ENCODE data around the gene OSM.

OSM gene

GRCh38 chr22:30251711-30252110 lies 14.9 kb downstream of the OSM start:
- H4K20me1 ChIP-seq (ENCODE audit: insufficient read depth, low read length) = no peaks in the 10 kb centered on the region
- H3K9me3 ChIP-seq (ENCODE audit: insufficient read depth, low read length) = no peaks in the 10 kb centered on the region
- no peak overlapping the region for H3K9ac ChIP-seq (ENCODE audit: low read length)
- no peak overlapping the region for H3K4me2 ChIP-seq (ENCODE audit: low read length)
- no peak for TF ChIP-seq EZH2phosphoT487 (IDR thresholded peaks at IDR 0.05; ENCODE audit: low read depth)
- TF ChIP-seq CTCF (IDR thresholded peaks at IDR 0.05; ENCODE audit: low read depth, low read length) = no peak
- no peak overlapping the region for H3K4me3 ChIP-seq (ENCODE audit: low read length)
- no peak overlapping the region for H3K27ac ChIP-seq (ENCODE audit: low read length)
- no peaks in the 10 kb centered on the region for H3K36me3 ChIP-seq (replicated peaks; ENCODE audit: low read depth, low read length)
- peaks cover 10% of the 10 kb centered on the region for H3K27me3 ChIP-seq (ENCODE audit: low read depth, low read length)
- H2AFZ ChIP-seq (ENCODE audit: low read depth, low read length) = no peak overlapping the region
- H3K4me1 ChIP-seq (ENCODE audit: low read length) = peaks cover 47% of the 10 kb centered on the region
- no peaks in the 10 kb centered on the region for H3K79me2 ChIP-seq (ENCODE audit: low read length)

DNA sequence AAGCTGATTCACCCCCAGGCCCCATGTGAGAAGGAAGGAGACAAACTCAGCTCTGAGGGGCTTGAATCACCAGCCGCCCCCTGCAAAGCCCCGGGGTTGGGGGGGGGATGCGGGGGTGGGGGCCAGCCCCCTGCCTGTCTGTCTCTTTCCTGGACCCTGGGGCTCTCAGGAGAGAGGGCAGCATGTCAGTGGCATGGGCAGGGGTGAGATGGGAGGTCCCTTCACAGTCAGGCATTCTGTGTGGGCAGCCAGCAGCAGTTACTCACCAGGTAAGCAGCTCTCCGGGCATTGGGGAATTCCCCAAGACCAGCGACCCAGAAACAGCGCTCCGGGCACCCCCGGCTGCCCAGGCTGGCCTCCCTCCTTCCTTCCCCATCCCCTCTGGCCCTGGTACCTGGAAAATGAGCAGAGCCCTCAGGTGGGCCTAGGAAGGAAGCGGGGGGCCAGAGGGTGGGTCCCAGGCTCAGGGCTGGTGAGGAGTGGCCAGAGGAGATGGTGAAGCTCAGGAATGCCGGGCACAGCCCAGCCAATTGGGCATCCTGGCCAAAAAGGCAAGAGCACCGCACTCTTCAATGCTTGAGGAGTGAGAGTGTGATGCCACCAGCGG lies 15.9 kb downstream of the OSM start:
- TF ChIP-seq CTCF (IDR thresholded peaks at IDR 0.05; ENCODE audit: low read depth, low read length) (no peak), EZH2phosphoT487 (IDR thresholded peaks at IDR 0.05; ENCODE audit: low read depth) (no peak)
- Histone ChIP-seq H4K20me1 (ENCODE audit: insufficient read depth, low read length) (no peaks in the 10 kb centered on the region), H3K9ac (ENCODE audit: low read length) (no peak overlapping the region), H3K4me3 (ENCODE audit: low read length) (peak overlapping the region; percentile 48), H3K36me3 (replicated peaks; ENCODE audit: low read depth, low read length) (no peaks in the 10 kb centered on the region), H3K4me2 (ENCODE audit: low read length) (peak overlapping the region; percentile 59), H3K79me2 (ENCODE audit: low read length) (no peaks in the 10 kb centered on the region), H2AFZ (ENCODE audit: low read depth, low read length) (no peak overlapping the region; the same call in 1 of the 2 replicates), H3K9me3 (ENCODE audit: insufficient read depth, low read length) (no peaks in the 10 kb centered on the region), H3K27ac (ENCODE audit: low read length) (no peak overlapping the region), H3K27me3 (ENCODE audit: low read depth, low read length) (peaks cover 20% of the 10 kb centered on the region), H3K4me1 (ENCODE audit: low read length) (peaks cover 43% of the 10 kb centered on the region)

- no peak overlapping the region for H3K4me3 ChIP-seq (ENCODE audit: low read length)
- peaks cover 24% of the 10 kb centered on the region for H3K27me3 ChIP-seq (ENCODE audit: low read depth, low read length)
- no peak overlapping the region for H3K27ac ChIP-seq (ENCODE audit: low read length)
- H3K36me3 ChIP-seq (replicated peaks; ENCODE audit: low read depth, low read length) = no peaks in the 10 kb centered on the region
- H3K79me2 ChIP-seq (ENCODE audit: low read length) = no peaks in the 10 kb centered on the region
- H2AFZ ChIP-seq (ENCODE audit: low read depth, low read length) = no peak overlapping the region
- no peaks in the 10 kb centered on the region for H4K20me1 ChIP-seq (ENCODE audit: insufficient read depth, low read length)
- no peak overlapping the region for H3K9ac ChIP-seq (ENCODE audit: low read length)
- no peaks in the 10 kb centered on the region for H3K9me3 ChIP-seq (ENCODE audit: insufficient read depth, low read length)
- peaks cover 43% of the 10 kb centered on the region for H3K4me1 ChIP-seq (ENCODE audit: low read length)
- no peak for TF ChIP-seq EZH2phosphoT487 (IDR thresholded peaks at IDR 0.05; ENCODE audit: low read depth)
- no peak for TF ChIP-seq CTCF (IDR thresholded peaks at IDR 0.05; ENCODE audit: low read depth, low read length)
- peak overlapping the region; percentile 59; the same call in 1 of the 2 replicates for H3K4me2 ChIP-seq (ENCODE audit: low read length)
These were observed 16.5 kb downstream of the OSM start for GRCh38 chr22:30250039-30250565.

- H3K79me2 ChIP-seq (ENCODE audit: low read length) = no peaks in the 10 kb centered on the region
- peaks cover 43% of the 10 kb centered on the region for H3K4me1 ChIP-seq (ENCODE audit: low read length)
- TF ChIP-seq EZH2phosphoT487 (IDR thresholded peaks at IDR 0.05; ENCODE audit: low read depth) (no peak), CTCF (IDR thresholded peaks at IDR 0.05; ENCODE audit: low read depth, low read length) (no peak)
- no peaks in the 10 kb centered on the region for H4K20me1 ChIP-seq (ENCODE audit: insufficient read depth, low read length)
- H3K4me3 ChIP-seq (ENCODE audit: low read length) = no peak overlapping the region
- no peak overlapping the region for H3K9ac ChIP-seq (ENCODE audit: low read length)
- peaks cover 24% of the 10 kb centered on the region for H3K27me3 ChIP-seq (ENCODE audit: low read depth, low read length)
- no peak overlapping the region for H3K27ac ChIP-seq (ENCODE audit: low read length)
- H2AFZ ChIP-seq (ENCODE audit: low read depth, low read length) = no peak overlapping the region
- no peak overlapping the region for H3K4me2 ChIP-seq (ENCODE audit: low read length)
- no peaks in the 10 kb centered on the region for H3K36me3 ChIP-seq (replicated peaks; ENCODE audit: low read depth, low read length)
- no peaks in the 10 kb centered on the region for H3K9me3 ChIP-seq (ENCODE audit: insufficient read depth, low read length)
These were observed 17.3 kb downstream of the OSM start for GRCh38 chr22:30249049-30250038.

Measured in OCI-LY3 (cell line).